HFF-Myc (cell line): ENCODE measurements around the gene BMF.
"Not testable (repeated sequence)": the region's sequence is repeated elsewhere in the genome, so short reads cannot be mapped to it uniquely, and the experiment has no call there.

Source experiments
- DNase-seq: peaks from one replicate; pipeline ENCODE4 v3.0.0-alpha.2; 2011; ENCODE audit warnings: low read depth; ENCODE audit errors: extremely low read depth
- H3K4me3 ChIP-seq: replicated peaks from 2 replicates; pipeline ENCODE4 v1.5.1; 2011; ENCODE audit warnings: low read depth, mild to moderate bottlenecking, control low read depth, low read length
- CTCF ChIP-seq: IDR thresholded peaks from 2 replicates; pipeline ENCODE4 v1.5.1; 2012; ENCODE audit warnings: mild to moderate bottlenecking, low read depth, low read length, control low read depth; ENCODE audit errors: missing control alignments

The BMF gene

DNA sequence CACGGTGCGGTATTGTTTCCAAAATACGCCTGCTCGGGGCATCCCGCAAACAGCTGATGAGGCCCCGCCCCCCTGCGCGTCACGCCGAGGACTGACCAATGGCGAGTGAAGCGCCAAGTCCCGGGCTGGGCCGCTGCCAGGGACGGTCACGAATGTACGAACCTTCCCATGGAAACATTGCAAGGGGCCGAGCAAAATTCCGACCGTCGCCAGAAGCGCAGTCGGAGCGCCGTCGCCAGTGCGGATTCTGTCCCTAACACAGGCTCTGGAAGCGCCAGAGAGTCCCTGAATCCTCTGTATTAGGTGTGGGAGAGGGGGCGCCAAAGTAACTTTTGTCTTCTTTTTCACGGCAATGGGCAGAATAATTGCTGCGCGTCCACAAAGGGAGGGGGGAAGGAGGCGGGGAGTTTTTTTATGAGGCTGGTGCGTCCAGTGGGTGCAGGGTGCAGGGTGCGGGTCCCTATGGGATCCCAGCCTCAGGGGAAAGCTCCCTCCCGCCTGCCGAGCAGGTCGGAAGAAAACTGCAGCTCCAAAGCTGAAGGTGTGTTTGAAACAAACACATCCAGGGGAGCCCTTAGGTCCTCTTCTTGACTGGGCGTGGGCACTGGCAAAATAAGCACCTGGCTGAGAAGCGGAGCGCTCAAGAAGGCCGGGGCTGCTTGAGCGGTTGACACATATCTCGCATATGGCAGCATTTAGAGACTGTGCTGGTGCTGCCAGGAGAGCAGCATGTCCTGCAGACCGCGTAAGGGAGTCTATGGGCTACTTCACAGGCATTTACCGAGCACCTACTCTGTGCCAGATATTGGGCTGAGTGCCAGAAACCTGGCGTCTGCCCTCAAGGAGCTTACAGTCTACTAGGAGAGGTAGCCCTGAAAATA lies at the start of gene BMF:
BMF (minus strand) TSS at position 25 of the 881 bp plus-strand sequence. CDS start 2,793 bp downstream, outside the sequence.
- DNase-seq, result peak; percentile 96
- TF ChIP-seq CTCF, result peak; percentile 25
- H3K4me3 ChIP-seq, result peak within 1 kb of the TSS; percentile 51

- DNase-seq, result no peak
- TF ChIP-seq CTCF, result no peak
- no peak overlapping the region for H3K4me3 ChIP-seq
Measured at GRCh38 chr15:40157778-40158447, 49.2 kb upstream of the BMF start.

DNA sequence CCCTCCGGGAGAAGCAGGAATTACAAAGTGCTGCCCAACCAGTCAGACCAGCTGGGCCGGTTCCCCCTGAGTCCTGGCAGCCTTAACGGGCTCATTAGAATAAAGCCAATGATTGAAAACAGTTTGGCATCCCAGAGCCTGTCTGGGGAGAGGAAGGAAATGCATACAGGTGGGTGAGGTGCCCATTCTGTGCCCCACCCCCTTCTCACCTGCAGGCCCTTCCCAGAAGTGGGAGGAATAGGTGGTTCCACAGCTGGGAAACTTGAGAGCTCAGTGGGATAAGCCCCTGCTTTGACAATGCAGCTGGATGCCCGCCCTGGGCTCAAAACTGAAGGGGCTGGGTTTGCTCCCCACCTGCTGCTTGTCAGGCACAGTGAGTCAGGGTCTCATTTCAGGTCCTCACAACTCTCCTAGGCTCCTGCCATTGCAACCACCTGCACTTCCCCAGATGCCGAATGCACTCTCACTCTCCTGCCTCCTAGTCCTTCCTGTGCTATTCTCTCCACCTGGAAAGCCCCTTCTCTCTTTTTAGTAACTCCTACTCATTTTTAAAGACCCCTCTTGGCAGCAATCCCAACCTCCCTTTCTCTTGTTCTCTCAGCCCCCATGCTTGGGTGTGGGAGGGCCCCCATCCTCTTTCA lies 46.7 kb upstream of the BMF start:
- TF ChIP-seq CTCF, result no peak
- H3K4me3 ChIP-seq, result no peak overlapping the region
- no peak for DNase-seq

- H3K4me3 ChIP-seq, DNase-seq: not testable (repeated sequence)
Measured at GRCh38 chr15:40154821-40155220, 46.1 kb upstream of the BMF start.

DNA sequence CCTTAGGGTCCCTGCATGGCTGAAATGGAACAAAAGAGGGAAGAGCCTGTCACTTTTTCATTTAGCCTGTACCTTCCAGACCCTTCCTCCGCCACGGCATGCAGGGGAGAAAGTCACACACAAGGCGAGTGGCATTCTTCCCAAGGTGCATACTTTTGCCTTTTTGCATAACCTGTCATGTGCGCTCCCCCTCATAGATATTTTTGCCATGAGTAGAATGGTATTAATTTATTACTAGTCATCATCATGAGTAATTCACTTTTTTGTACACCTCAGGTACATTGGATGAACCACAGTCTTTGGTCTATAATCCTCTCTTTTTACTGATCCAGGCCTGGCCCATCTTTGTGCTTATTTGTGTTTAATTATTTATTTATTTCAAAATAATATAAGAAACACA lies 43.3 kb upstream of the BMF start:
- no peak for DNase-seq
- no peak overlapping the region for H3K4me3 ChIP-seq
- no peak for TF ChIP-seq CTCF

- no peak for TF ChIP-seq CTCF
- no peak for DNase-seq
- H3K4me3 ChIP-seq, result no peak overlapping the region
Measured at GRCh38 chr15:40151499-40151898, 42.8 kb upstream of the BMF start.

DNA sequence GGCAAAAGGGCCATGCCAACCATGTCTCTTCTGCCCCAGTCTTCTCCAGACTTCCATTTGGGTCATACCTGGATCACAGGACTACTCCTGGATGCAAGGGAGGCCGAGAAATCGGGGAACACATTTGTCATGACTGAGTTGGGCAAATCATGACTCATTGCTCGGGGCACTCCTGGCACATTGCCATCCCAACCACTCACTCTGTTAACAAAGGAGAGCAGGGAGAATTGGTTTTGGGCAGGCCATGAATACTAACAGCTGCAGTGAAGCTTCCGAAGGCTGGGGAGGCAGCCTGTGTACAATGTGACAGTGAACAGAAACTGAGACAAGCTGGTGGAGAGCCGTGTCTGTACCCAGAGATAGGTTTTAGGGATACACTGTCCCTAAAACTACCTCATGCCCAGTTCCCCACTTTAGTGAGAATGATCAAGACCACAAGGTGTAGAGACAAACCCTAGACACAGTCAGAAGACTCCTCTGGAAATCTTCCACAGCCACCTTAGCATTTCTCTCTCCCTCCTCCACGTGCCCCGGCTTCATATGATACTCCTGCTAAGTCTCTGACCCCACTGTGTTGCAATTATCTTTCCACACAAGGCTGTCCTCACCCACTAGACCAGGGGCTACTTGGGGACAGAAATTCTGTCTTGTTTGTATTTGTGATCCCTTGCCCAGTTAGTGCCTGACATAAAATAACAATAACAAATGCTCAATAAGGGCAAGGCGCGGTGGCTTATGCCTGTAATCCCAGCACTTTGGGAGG lies 41.7 kb upstream of the BMF start:
- no peak overlapping the region for H3K4me3 ChIP-seq
- peak; percentile 20 for DNase-seq
- no peak for TF ChIP-seq CTCF
